Bronchial smooth muscle cell (primary cell): ENCODE results near the gene ANKRD63. TPM values are rescaled to one million over a fixed set of nuclear protein-coding genes. Genes with fewer than 3 reads are reported as not detected.

Experiments used
- total RNA-seq: library from RNA; depleted of rRNA; stranded (reverse); fragments of >200 nt; gene quantifications from 2 replicates; pipeline ENCODE4 v1.2.1, GENCODE V29; 2014

Gene ANKRD63
- not detected in 2 replicates for total RNA-seq

GRCh38 chr15:40282869-40283614, at the start of gene ANKRD63:
Gene ANKRD63, minus strand, starts transcription at chr15:40283064. Its CDS starts 478 bp downstream, at chr15:40282586.

GRCh38 chr15:40323239-40323952, 40.5 kb upstream of the ANKRD63 start, which contains the start of gene INAFM2:
Gene INAFM2, plus strand, starts transcription at chr15:40323692. Its CDS starts 364 bp downstream, at chr15:40324056.

GRCh38 chr15:40307421-40308211, 24.8 kb upstream of the ANKRD63 start, which contains the start of gene PLCB2:
Gene PLCB2, minus strand, starts transcription at chr15:40307935. Its CDS starts 263 bp downstream, at chr15:40307672.

GRCh38 chr15:40238532-40239403, 44.1 kb downstream of the ANKRD63 start, which contains the start of gene PAK6:
Gene PAK6, plus strand, starts transcription at chr15:40239063. Its CDS starts 25,723 bp downstream, at chr15:40264786.

Other genes starting within 250 kb of the ANKRD63 start
- 216 and 259 TPM in 2 replicates for gene SRP14, start 243.9 kb downstream of the ANKRD63 start, total RNA-seq
- gene BMF, start 174.2 kb downstream of the ANKRD63 start, total RNA-seq, result 3.8 and 21.8 TPM in 2 replicates
- 1.5 and 3.0 TPM in 2 replicates for gene BUB1B, start 122.0 kb downstream of the ANKRD63 start, total RNA-seq
- gene PAK6, start 44.0 kb downstream of the ANKRD63 start, total RNA-seq, result under 0.01 and 0.16 TPM in 2 replicates
- under 0.01 and 0.16 TPM in 2 replicates for gene PLCB2, start 24.9 kb upstream of the ANKRD63 start, total RNA-seq
- gene INAFM2, start 40.6 kb upstream of the ANKRD63 start, total RNA-seq, result 2.2 and 5.5 TPM in 2 replicates
- gene CCDC9B, start 57.9 kb upstream of the ANKRD63 start, total RNA-seq, result 6.0 and 18.8 TPM in 2 replicates
- gene PHGR1, start 68.0 kb upstream of the ANKRD63 start, total RNA-seq, result not detected in 2 replicates
- under 0.01 and 0.16 TPM in 2 replicates for gene DISP2, start 75.2 kb upstream of the ANKRD63 start, total RNA-seq
- 12.9 and 15.0 TPM in 2 replicates for gene KNSTRN, start 99.7 kb upstream of the ANKRD63 start, total RNA-seq
- 30.3 and 38.5 TPM in 2 replicates for gene IVD, start 122.7 kb upstream of the ANKRD63 start, total RNA-seq
- 3.5 and 5.2 TPM in 2 replicates for gene BAHD1, start 157.9 kb upstream of the ANKRD63 start, total RNA-seq
- gene CHST14, start 187.9 kb upstream of the ANKRD63 start, total RNA-seq, result 5.2 and 6.0 TPM in 2 replicates